HG02798 (cell line): ENCODE results near the gene DGUOK.

ENCODE experiments used
- ATAC-seq: cut with Tn5 transposase; IDR thresholded peaks from one replicate; pipeline ENCODE4 v1.9.1; 2021; ENCODE audit warnings: mild to moderate bottlenecking; ENCODE audit not compliant: unreplicated experiment, poor library complexity

DGUOK gene

DNA sequence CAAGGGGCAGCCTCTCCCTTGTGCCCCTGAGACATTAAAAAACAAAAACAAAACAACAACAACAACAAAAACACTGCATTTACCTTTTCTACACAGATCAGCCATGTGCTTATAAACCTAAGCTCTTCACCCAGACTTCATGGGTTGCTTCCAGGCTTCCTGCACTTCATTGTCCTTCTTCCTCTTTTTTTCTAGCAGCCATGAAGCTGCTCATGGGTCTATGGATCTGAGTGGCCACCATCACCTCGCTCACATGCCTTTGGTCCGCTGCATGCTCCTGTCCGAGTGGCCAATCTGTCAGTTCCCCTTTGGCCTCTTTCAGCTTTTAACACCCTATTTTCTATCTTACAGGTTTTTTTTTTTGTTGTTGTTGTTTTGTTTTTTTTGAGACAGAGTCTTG, 49.1 kb downstream of the DGUOK start:
- ATAC-seq = no peak

DNA sequence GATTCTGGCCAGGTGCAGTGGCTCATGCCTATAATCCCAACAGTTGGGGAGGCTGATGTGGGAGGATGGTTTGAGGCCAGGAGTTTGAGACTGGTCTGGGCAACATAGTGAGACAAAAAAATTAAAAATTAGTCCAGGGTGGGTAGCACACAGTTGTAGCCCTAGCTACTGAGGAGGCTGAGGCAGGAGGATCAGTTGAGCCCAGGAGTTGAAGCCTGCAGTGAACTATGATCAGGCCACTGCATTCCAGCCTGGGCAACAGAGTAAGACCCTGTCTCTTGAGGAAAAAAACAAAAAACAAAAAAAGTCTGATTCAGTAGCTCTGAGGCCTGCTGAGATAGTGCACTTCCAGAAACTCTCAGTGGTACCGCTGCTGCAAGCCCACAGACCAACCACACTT, 50.1 kb downstream of the DGUOK start:
- no peak for ATAC-seq

DNA sequence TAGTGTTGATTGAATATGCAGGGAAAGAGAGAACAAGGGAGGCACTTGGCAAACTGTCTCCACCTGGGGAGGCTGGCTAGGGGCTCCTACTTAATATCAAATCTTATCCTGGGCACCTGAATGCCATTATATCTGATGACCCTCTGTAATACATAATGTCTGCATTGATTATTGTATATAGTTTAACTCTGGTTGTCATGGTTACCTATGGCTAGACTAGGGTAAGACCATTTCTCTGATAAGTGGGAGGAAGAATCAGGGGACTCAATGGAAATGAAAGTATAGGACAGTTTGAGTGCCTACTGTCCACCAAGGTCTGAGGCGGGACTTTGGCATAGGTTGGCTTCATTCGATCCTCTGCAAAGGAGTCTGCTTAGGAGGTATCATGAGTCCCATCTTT, 50.8 kb downstream of the DGUOK start:
- ATAC-seq = no peak

DNA sequence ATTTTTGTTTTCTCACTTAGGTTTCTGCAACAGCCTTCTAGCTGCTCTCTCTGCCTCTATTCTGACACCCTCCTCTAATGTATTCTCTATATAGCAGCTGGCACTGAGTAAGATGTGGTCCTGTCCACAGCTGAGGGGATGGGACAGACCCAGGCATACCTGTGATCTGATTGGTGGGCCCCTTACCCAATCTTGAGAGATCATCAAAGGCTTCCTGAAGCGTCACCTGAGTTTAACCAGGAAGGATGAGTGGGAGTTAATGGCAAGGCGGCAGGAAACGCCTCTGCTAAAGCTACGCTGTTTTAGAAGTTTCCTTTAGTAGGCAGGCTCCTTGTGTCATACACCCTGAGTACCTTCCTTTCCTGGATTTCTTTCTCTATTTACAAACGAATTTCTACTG, 52.3 kb downstream of the DGUOK start:
- ATAC-seq = no peak

DNA sequence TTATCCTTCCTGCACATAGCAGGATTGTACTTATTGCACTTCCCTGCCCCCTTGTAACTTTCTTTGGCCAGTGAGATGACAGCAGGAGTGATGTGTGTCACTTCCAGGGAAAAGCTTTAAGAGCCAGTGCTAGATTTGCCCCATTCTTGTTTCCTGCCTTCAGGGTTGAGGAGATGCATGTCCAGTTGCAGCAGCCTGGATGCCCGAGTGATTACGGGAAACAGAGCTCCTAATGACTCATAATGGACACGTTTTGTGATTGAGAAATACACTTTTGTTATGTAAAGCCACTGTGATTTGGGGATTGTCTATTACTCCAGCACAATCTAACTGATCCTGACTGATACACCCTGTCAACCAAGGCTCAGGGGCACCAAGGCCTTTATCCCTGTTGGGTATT, 53.0 kb downstream of the DGUOK start:
- ATAC-seq = no peak

DNA sequence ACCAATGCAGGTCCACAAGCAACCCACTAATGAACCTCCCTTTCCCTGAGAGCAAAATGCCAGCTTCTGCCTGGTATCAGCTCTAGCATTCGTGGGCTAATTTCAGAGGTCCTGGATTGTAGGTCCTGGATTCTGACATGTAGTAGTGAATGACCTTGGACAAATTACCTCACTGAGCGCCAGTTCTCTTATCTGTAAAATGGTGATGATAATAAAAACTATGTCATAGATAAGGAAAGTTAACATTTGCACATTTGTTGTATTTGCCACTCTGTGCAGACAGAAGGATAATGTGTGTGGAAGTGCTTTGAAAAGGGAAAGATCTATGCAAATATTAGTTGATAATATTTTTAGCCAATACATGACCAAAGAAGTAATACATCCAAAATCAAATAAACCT, 53.9 kb downstream of the DGUOK start:
- ATAC-seq = no peak

DNA sequence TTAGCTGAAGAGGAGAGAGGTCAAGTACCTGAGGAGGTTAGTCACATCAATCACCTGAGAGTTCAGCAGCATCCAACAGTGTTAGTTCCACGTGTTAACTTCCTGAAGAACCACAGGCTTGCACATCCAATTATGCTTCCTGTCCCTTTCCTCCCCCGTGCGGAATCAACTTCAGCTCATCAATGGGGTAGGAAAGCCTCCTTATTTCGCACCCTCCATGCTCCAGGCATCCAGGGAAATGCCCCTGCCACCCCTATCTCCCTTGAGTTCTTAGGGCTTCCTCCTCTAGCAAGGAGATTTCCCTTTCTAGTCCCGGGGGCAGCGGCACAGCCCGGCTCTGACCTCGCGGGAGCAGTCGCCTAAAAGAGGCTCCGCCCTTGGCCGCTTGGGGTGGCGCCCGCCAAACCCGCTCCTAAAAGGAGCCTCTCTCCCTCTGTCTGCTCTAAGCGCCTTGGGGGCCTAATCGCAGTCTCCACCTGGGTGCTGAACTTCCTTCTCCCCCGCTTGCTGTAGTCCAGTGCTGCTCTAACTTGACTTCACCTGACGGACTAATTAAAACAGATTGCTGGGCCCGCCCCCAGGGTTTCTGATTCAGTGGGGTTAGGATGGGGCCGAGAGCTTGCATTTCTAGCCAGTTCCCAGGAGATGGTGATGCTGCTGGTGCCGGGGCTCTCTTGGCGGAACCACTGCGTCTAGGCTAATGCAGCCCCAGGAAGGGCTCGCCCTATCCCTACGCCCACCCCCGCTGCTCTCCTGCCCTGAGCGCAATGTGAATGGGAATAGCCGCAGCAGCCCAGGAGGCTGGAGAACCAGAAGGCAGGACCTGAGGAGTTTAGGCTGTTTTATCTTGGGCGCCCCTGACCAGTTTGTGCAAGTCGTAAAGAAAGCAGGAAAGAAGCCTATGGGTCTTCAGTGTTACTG, 54.7 kb downstream of the DGUOK start:
- peak; percentile 37 for ATAC-seq

DNA sequence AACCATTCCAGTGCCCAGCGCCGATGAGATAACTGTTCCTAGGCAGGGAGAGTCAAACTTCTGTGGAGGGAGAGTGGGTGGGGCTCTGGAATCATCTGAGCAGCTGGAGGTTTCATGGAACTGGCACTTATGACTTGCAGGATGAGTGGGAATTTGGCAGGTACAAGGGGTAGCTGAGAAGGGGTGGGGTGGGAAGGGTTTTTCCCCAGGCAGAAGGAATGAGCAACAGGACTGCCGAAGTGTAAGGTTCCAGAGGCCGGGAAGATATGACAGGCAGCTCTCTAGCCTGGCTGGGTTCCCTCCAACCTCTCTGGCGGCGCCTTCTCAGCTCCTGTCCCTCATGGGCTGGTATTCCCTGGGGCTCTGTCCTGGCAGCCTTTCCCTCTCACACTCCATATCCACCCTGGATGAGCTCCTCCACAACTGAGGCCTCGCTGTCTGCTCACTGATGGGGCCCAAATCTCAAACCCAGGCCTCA, 55.5 kb downstream of the DGUOK start:
- ATAC-seq = no peak

DNA sequence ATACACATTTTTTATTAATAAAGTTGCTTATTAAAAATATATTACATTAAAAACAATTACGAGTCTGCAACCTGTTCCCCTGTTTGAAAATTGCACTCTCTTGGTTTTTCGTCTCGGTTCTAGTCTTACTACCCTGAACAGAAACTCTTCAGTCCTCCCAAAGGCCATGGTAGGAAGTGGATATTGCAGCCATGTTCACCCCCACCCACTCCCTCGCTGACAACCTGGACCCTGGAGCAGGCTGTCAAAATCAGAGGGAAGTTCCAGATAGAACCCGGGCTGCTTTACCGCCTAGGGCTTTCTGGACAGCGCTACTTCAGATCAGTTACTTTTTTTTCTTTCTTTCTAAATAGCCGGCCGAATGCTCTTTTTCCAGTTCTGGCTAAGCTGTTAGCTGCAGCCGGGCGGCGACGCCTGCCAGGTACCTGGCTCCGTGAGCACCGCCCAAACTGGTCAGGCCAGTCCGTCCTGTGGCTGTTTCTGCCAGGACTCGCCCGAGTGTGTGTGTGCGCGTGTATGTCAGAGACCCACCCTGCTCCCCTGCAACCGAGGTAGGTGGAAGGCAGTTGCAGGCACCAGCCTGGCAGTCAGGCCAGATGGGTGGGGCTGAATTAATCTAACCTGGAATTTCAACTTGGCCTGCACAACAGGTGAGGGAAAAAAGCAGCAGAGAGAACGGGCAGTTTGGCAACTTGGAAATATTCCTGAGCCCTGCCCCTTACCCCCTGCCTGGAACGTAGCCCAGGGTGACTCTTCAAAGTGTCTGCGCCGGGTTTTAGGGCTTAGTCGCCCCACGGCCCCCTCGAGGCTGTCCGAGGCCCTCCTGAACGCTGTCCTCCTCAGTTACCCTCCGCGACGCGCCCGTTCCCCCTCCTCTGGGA, 56.9 kb downstream of the DGUOK start:
- no peak for ATAC-seq

DNA sequence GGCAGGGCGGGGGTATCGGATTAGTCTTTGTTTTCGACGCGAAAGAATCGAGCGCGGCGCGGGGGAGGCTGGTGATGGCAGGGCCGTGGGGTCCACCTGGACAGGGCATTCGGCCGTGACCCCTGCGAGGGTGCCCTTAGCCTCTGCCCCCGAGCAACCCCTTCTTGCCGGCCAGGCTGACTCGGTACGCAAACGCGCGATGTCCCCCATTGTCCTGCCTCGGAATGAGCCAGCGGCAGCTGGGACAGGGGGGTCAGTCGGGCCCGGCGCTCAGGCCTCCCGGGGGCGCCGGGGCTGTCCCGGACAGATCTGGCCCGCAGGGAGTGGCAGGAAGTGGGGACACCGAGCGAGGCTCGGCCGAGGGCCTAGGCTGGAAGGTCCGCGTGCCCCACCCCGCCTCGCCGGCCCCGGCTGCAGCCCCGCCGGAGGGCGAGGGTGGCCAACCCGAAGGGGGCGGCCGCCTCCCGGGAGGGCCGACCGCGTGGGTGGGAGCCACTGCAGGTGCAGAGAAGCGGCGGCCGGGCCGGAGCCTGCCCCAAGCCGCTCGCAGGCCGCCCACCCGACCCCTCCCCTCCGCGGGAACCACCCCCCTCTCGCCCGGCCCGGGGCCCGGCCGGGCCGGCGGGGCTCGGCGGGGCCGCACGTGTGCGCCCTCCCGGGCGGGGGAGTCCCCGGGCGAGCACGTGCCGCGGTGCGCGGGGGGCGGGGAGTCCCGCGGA, 57.7 kb downstream of the DGUOK start, which contains the start of gene TET3:
Gene TET3, plus strand, starts transcription at position 708 of the 719 bp plus-strand sequence. CDS start 1,494 bp downstream, outside the sequence.
- ATAC-seq = peak; percentile 43

DNA sequence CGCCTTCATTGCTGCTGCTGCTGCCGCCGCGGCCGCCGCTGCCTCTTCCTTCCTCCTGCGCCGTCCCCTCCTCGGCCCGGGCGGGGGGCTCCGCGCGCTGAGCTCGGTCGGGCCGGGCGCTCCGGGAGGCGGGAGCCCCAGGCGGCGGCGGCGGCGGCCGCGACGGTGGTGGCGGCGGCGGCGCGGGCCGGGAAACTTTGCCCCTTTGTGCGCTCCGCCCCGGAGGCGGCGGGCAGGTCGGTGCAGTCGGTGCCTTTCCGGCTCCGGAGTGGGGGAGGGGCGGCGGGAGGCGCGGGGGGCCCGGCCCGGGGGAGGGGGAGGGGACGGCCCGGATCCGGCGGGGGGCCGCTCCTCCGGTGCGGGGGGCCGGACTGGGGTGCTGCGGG, 58.2 kb downstream of the DGUOK start:
- ATAC-seq = peak; percentile 25

DNA sequence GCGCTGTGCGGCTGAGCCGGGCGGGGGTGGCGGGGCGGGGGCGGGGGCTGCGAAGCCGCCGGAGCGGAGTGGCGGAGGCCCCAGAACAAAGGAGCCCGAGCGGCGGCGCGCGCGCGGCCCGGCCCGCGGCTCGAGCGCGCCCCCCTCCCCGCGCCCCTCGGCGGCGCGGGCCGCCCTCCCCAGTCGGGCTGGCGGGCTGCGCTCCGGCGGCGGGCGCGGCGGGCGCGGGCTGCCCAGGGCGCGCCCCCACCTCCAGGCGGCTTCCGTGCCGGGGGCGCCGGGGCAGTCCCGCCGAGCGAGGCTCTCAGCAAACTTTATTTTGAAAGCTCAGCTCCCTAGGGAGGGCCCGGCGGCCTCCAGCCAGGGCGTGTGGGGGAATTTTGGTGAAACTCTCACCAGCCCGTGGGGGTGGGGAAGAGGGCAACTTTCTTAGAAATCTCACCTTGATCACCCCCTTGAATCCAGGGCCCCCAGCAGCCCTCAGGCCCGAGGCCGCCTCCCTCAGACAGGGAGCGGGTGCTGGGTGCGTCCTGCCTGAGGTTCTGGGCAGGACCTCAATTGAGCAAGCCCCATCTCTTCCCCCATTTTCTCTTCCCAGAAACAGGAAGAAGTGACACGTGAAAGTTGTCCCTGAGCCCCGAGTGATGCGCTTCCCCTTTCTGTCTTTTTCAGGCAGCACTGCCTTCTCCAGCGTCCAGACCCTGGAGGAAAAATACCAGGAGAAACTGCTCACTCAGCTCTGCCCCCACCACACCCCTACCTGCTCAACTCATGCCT, 58.8 kb downstream of the DGUOK start:
- peak; percentile 35 for ATAC-seq

DNA sequence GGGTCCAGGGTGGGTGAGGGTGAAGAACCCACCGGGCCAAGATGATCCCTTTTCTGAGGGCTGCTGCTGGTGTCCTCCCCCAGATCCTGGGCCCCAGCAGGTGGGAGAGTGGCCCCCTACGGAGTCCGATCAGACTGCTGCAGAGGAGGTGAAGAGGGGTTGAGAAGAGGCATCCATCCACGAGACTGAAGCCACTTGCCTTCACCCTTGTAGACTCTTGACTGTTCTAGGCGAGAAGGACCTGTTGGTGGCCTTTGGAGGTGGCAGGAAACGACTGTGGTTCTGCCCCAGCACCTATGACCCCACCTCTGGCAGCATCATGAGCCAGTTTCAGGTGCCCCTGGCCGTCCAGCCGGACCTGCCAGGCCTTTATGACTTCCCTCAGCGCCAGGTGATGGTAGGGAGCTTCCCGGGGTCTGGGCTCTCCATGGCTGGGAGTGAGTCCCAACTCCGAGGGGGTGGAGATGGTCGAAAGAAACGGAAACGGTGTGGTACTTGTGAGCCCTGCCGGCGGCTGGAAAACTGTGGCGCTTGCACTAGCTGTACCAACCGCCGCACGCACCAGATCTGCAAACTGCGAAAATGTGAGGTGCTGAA, 59.5 kb downstream of the DGUOK start:
- ATAC-seq = no peak

DNA sequence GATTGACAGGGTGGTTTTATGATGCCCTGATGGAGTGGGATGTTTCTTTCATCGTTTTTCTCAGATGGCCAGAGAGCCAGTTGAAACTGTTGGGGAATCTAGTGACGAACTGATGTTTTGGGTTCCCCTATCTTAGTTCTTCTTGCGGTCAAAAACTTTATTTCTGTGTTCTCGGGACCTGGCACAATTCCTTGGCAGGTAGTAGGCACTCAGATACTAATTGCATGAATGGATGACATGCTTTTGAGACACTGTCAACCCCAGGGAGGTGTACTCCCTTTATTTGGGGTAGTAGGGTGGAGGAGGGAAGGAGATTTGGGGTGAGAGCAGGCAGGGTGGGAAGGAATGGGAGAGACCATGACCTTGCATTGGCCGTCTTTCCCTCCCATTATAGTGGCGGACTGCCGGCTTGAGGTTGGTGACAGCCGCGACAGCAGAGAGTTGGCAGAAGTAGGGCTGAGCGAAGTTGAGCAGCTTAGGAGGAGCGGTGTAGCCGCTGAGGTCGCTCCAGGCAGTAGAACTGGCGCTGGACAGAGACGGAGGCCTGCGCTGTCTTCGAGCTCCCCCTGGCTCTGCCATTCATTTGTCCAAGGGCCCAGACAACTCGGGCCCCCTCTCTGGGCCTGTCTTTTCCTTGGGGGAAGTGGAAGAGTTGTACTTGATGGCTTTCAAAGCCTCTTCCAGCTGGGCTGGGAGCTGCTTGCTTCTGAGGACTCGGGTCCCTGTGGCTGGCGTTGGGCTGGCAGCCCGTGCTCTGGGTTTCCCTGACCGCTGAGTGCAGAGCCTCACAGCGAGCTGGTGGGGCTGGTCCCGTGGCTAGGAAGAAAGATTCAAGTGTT, 60.6 kb downstream of the DGUOK start:
- no peak for ATAC-seq

DNA sequence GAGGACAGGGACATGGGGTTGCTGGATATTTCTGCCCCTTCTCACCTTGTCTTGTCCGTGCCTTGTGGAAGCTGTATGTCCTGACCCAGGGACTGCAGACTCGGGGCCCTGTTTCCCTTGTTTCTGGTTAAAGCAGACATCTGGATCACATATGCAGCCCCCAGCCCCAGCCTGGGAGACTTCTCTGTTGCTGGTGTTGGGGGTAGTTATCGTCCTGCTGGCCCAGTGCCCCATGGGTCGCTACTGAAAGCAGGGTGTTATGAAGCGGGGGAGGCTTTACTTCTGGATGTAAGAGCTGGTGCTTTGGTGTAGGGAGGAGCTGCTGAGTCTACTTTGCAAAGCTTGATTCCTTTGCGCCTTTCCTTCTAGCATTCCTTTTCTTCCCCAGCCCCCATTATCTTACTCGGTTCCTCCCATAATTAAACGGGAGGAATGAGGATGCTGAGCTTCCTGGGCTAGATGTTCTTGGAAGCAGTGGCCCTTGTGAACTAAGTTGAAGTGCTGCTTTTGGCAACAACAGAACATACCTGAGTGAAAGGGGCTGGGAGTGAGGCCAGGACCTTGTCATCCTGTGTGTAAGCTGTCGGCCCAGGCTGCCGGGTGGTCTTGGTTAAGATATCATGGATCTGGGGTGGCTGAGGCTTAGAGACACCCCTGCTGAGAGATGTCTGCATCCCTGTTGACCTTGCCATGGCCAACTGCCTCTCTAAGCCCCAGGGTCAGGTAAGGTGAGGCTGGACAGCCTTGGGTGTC, 61.4 kb downstream of the DGUOK start:
- ATAC-seq = no peak

DNA sequence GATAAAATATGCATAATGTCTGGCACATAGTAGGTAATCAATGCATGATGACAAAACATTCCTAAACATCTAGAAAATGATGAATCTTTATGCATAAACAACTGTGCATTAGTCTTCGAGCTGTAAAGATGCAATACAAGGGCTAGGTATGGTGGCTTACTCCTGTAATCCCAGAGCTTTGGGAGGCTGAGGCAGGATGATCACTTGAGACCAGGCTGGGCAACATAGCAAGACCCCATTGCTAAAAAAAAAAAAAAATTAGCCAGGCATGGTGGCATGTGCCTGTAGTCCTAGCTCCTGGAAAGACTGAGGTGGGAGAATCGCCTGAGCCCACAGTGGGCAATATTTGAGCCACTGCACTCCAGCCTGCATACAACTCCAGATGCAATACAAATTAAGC, 63.3 kb downstream of the DGUOK start:
- no peak for ATAC-seq

DNA sequence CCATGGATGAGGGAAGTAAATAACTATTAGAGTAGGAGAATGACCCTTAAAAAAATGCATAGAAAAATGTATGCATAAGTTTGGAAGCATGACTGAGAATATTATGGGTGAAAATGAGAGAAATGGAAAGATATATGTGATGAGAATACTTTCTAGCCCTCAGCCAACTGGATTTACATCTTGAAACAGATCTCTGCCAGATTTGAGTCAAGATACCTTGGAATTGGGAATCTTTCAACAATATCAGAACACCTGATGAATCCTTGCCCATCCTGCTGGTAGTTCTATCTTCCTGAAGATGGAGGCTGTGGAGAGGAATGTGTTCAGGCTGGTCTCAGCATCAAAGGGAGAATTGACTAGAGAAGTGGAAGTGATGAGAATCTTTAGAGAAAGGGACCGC, 63.9 kb downstream of the DGUOK start:
- no peak for ATAC-seq

DNA sequence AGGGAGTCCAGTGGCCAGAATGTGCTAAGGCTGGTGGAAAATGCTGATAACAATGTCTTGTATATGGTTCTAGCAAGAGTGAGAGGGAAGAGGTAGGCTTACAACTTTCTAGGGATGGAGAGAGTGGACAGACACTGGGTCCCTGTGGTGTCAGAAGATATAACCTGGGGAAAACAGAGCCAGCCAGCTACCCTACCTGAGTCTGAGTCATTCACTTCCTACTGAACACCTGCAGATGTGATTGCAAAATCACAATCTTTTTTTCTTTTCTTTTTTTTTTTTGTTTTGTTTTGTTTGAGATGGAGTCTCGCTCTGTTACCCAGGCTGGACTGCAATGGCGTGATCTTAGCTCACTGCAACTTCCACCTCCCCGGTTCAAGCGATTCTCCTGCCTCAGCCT, 65.4 kb downstream of the DGUOK start:
- no peak for ATAC-seq
